ENCODE data around the gene DCC.
A peak's percentile ranks its signal among the peaks of the same experiment; 100 is the strongest.

DCC gene

DNA sequence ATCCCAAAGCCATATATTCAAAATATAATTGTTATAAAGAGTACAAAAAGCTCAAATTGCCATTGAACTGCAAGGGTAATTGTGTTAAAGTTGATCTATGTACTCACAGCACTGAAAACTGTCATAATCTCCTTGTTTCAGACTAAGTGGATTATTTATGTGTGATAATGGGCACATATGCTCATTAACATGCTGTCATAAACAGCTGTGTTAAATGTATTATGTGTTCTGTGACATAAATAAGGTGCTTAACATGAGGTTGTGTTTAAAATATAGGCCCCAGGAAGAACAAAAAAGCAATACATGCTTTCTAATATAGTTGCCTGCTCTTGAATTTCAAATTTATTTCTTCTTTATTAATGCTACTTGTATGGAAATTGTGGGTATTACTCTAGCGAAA, 409.5 kb downstream of the DCC start:
- no peaks in the 10 kb centered on the region for H3K27me3 ChIP-seq (replicated peaks; ENCODE audit: control insufficient read depth, insufficient read depth, low read length)
- no peak for DNase-seq (ENCODE audit: low read depth)
- no peaks in the 10 kb centered on the region for H3K9me3 ChIP-seq (ENCODE audit: control insufficient read depth, low read length)
- H3K36me3 ChIP-seq (ENCODE audit: control insufficient read depth, insufficient read depth, low read length, severe bottlenecking) = no peaks in the 10 kb centered on the region
- no peak overlapping the region for H3K4me3 ChIP-seq (ENCODE audit: low read length)
- H3K4me1 ChIP-seq (ENCODE audit: control insufficient read depth, insufficient read depth, low read length) = no peaks in the 10 kb centered on the region
- no peak overlapping the region for H3K9ac ChIP-seq (ENCODE audit: low read length)

DNA sequence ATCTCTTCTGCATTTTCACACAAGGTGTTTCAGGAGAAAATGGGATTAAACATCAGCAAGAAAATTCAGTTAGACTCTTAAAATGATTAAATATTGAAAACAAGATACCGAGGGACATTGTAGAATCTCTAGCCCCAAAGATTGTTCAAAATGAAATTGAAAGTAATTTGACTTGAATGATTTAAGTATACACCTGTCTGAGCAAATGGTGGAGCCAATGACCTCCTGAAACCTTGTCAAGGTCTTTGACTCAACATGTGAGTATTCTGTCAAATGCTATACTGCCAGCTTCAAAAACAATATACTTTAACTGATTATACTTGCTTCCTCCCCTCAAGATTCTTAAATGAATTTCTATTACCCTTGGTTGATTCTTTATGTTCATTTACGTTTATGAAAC, 411.0 kb downstream of the DCC start:
- Histone ChIP-seq H3K27me3 (replicated peaks; ENCODE audit: control insufficient read depth, insufficient read depth, low read length) (no peaks in the 10 kb centered on the region), H3K9me3 (ENCODE audit: control insufficient read depth, low read length) (no peaks in the 10 kb centered on the region), H3K4me3 (ENCODE audit: low read length) (no peak overlapping the region), H3K4me1 (ENCODE audit: control insufficient read depth, insufficient read depth, low read length) (no peaks in the 10 kb centered on the region), H3K36me3 (ENCODE audit: control insufficient read depth, insufficient read depth, low read length, severe bottlenecking) (no peaks in the 10 kb centered on the region), H3K9ac (ENCODE audit: low read length) (no peak overlapping the region)
- DNase-seq (ENCODE audit: low read depth) = no peak

DNA sequence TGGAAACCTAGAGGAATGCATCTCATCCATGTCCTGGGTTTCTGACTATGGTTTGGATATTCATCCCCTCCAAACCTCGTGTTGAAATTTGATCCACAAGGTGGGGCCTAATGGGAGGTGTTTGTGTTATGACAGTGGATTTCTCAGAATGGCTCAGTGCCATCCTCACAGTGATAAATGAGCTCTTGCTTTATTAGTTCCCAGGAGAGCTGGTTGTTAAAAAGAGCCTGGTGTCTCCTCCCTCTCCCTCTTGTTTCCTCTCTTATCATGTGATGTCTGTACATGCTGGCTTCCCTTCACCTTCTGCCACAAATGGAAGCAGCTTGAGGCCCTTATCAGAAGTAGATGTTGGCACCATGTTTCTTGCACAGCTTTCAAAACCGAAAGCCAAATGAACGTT, 424.3 kb downstream of the DCC start:
- DNase-seq (ENCODE audit: low read depth) = no peak
- H3K36me3 ChIP-seq (ENCODE audit: control insufficient read depth, insufficient read depth, low read length, severe bottlenecking) = no peaks in the 10 kb centered on the region
- H3K9me3 ChIP-seq (ENCODE audit: control insufficient read depth, low read length) = no peaks in the 10 kb centered on the region
- no peaks in the 10 kb centered on the region for H3K27me3 ChIP-seq (replicated peaks; ENCODE audit: control insufficient read depth, insufficient read depth, low read length)
- H3K4me1 ChIP-seq (ENCODE audit: control insufficient read depth, insufficient read depth, low read length) = no peaks in the 10 kb centered on the region
- no peak overlapping the region for H3K4me3 ChIP-seq (ENCODE audit: low read length)
- H3K9ac ChIP-seq (ENCODE audit: low read length) = no peak overlapping the region

DNA sequence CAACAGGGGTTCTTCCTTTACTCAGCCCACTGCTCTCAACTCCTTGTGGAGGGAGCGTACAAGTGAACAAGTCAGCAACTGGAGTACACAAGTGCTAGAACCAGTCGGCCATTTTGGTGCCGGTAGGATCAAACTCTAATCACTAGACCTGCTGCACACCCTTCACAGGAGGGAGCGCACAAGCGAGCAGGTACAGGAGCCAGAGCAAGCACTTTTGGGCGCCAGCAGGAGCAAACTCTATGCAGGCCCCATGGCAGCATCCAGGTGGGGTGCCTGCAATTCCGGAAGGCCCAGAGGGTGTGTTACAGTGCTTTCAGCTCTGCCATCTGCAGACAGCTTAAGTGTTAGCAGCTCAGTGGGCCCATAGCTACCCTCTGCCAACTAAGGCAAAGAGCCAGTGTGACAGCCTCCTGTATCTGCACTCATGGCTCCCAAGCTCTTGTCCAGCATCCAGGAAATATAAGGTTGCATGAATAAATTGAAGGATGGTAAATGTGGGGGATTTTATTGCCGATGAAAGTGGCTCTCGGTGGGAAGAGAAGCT, 426.1 kb downstream of the DCC start:
- Histone ChIP-seq H3K9me3 (ENCODE audit: control insufficient read depth, low read length) (no peaks in the 10 kb centered on the region), H3K27me3 (replicated peaks; ENCODE audit: control insufficient read depth, insufficient read depth, low read length) (no peaks in the 10 kb centered on the region), H3K4me1 (ENCODE audit: control insufficient read depth, insufficient read depth, low read length) (no peaks in the 10 kb centered on the region), H3K9ac (ENCODE audit: low read length) (no peak overlapping the region), H3K36me3 (ENCODE audit: control insufficient read depth, insufficient read depth, low read length, severe bottlenecking) (no peaks in the 10 kb centered on the region), H3K4me3 (ENCODE audit: low read length) (no peak overlapping the region)
- DNase-seq (ENCODE audit: low read depth) = no peak

DNA sequence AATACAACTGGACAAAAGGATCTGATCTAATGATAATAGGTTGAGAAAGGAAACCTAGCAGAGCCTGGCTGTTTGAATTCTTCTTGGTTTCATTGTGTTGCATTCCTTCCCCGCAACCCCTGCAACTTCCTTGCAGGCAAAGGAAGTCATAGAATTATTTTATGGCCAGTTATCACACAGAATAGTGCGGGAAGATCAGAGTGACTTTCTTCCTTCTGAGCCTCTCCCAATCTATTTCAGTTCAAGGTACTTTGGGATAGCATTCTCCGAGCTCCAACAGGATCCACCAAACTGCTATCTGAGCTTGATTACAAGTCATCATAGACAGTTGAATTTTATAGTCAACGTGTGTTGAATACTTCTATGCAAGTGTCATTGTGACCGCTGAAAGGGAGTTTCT, 441.1 kb downstream of the DCC start:
- Histone ChIP-seq H3K9ac (ENCODE audit: low read length) (no peak overlapping the region), H3K4me1 (ENCODE audit: control insufficient read depth, insufficient read depth, low read length) (no peaks in the 10 kb centered on the region), H3K36me3 (ENCODE audit: control insufficient read depth, insufficient read depth, low read length, severe bottlenecking) (no peaks in the 10 kb centered on the region), H3K4me3 (ENCODE audit: low read length) (no peak overlapping the region), H3K9me3 (ENCODE audit: control insufficient read depth, low read length) (no peaks in the 10 kb centered on the region), H3K27me3 (replicated peaks; ENCODE audit: control insufficient read depth, insufficient read depth, low read length) (no peaks in the 10 kb centered on the region)
- DNase-seq (ENCODE audit: low read depth) = no peak

DNA sequence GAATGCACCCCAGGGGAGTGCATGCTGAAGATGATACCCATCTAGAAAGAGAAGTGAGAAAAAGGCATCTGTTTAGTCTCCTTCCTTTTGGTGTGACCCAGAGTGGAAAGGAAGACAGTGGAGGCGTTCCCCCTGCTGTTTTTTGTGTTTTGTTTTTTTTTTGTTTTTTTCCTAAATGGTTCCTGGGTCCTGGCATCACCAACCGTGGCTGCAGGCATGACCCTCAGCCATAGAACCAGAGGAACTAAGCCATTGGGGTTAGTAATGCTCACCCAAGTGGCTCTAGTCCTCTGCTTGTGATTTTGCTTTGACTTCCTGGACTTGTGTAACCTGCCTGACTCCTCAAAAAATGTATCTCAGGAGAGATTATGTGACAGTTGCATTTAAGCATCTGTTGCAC, 451.3 kb downstream of the DCC start:
- no peak for DNase-seq (ENCODE audit: low read depth)
- H3K36me3 ChIP-seq (ENCODE audit: control insufficient read depth, insufficient read depth, low read length, severe bottlenecking) = no peaks in the 10 kb centered on the region
- peaks cover 36% of the 10 kb centered on the region for H3K9me3 ChIP-seq (ENCODE audit: control insufficient read depth, low read length)
- H3K27me3 ChIP-seq (replicated peaks; ENCODE audit: control insufficient read depth, insufficient read depth, low read length) = no peaks in the 10 kb centered on the region
- no peaks in the 10 kb centered on the region for H3K4me1 ChIP-seq (ENCODE audit: control insufficient read depth, insufficient read depth, low read length)
- H3K4me3 ChIP-seq (ENCODE audit: low read length) = no peak overlapping the region
- H3K9ac ChIP-seq (ENCODE audit: low read length) = no peak overlapping the region

DNA sequence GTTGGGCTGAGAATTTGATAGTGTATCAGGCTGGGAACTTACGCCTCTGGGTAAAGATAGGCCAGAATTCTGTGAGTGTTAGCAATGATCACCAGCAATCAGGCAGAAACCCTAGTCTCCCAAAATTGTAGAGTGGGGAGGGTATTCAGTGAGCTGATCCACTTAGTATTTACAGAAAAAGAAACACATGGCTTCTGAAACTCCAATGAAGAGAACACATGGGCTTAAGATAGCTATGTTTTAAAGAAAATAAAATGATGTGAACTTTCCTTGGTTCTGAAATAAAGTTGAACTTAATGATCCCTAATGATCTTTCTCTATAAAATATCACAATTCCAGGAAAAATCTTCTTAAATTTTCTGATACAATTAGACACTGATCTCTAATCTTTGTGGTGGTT, 472.8 kb downstream of the DCC start:
- no peaks in the 10 kb centered on the region for H3K27me3 ChIP-seq (replicated peaks; ENCODE audit: control insufficient read depth, insufficient read depth, low read length)
- no peak for DNase-seq (ENCODE audit: low read depth)
- no peaks in the 10 kb centered on the region for H3K9me3 ChIP-seq (ENCODE audit: control insufficient read depth, low read length)
- H3K9ac ChIP-seq (ENCODE audit: low read length) = no peak overlapping the region
- H3K4me1 ChIP-seq (ENCODE audit: control insufficient read depth, insufficient read depth, low read length) = no peaks in the 10 kb centered on the region
- no peak overlapping the region for H3K4me3 ChIP-seq (ENCODE audit: low read length)
- H3K36me3 ChIP-seq (ENCODE audit: control insufficient read depth, insufficient read depth, low read length, severe bottlenecking) = no peaks in the 10 kb centered on the region

DNA sequence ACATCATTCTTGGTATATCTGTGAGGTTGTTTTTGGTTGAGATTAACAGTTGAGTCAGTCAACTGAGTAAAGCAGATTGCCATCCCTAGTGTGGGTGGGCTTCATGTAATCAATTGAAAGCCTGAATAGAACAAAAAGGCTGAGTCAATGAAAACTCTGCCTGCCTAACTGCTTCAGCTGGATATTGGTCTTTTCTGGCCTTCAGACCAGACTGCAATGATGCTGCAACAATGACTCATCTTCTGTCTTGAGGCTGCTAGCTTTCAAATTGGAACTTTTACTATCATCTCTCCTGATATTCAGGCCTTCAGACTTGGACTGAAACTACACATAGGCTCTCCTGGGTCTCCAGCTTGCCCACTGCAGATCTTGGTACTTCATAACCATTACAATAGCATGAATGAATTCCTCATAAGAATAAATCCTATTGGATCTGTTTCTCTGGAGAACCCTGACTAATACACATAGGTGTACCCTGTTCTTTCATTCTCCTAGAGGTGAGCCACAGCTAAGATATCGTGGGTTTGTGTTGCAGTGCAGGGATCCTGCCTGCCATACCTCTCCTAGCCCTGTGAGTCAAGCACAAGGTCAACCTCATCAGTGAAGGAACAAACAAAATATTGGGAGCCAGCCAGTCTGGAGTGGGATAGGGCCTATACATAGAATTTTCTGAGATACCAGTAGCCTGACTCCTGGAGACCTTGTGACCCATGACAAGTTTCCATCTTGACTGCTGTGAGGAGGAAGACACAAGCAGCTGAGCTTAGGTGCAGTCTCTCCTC, 473.8 kb downstream of the DCC start:
- peak; percentile 22 for DNase-seq (ENCODE audit: low read depth)
- Histone ChIP-seq H3K4me1 (ENCODE audit: control insufficient read depth, insufficient read depth, low read length) (no peaks in the 10 kb centered on the region), H3K36me3 (ENCODE audit: control insufficient read depth, insufficient read depth, low read length, severe bottlenecking) (no peaks in the 10 kb centered on the region), H3K4me3 (ENCODE audit: low read length) (no peak overlapping the region), H3K27me3 (replicated peaks; ENCODE audit: control insufficient read depth, insufficient read depth, low read length) (no peaks in the 10 kb centered on the region), H3K9me3 (ENCODE audit: control insufficient read depth, low read length) (no peaks in the 10 kb centered on the region), H3K9ac (ENCODE audit: low read length) (no peak overlapping the region)

DNA sequence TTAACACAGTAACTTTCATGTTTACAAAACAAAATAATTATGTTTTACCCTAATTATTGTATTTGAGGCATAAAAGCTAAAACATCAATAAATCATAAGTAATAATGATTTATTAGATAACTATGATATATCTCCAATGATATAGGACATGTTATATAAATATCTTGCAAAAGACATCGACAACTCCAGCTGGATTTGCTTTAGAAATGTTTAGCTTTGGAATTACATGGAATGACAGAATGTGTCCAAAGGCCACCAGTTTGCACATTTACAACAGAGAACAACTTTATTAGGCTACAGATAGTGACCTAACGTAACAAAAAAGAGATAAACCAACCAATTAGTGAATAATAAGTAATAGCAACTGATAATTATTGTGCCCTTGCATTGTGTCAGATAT, 475.7 kb downstream of the DCC start:
- Histone ChIP-seq H3K4me3 (ENCODE audit: low read length) (no peak overlapping the region), H3K4me1 (ENCODE audit: control insufficient read depth, insufficient read depth, low read length) (no peaks in the 10 kb centered on the region), H3K9ac (ENCODE audit: low read length) (no peak overlapping the region), H3K36me3 (ENCODE audit: control insufficient read depth, insufficient read depth, low read length, severe bottlenecking) (no peaks in the 10 kb centered on the region), H3K27me3 (replicated peaks; ENCODE audit: control insufficient read depth, insufficient read depth, low read length) (no peaks in the 10 kb centered on the region), H3K9me3 (ENCODE audit: control insufficient read depth, low read length) (no peaks in the 10 kb centered on the region)
- DNase-seq (ENCODE audit: low read depth) = no peak

DNA sequence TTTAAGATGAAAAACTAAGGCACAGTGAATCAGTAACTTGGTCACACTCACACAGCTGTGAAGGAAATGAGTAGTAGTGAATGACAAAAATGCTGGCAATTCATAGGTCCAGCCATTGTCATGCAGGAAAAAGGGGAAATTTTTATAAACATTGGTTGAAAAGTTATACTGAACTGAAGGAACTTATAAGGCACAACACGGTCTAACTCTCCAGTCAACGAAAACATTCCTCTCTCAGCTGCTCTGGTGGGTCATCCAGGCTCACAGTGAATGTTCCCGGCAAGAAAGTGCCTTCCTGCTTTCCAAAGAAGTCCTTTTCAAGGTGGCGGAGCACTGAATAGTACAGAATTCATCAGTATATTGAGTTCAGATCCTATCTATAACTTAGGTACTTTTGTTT, 476.1 kb downstream of the DCC start:
- no peak overlapping the region for H3K9ac ChIP-seq (ENCODE audit: low read length)
- no peak for DNase-seq (ENCODE audit: low read depth)
- no peak overlapping the region for H3K4me3 ChIP-seq (ENCODE audit: low read length)
- no peaks in the 10 kb centered on the region for H3K4me1 ChIP-seq (ENCODE audit: control insufficient read depth, insufficient read depth, low read length)
- H3K27me3 ChIP-seq (replicated peaks; ENCODE audit: control insufficient read depth, insufficient read depth, low read length) = no peaks in the 10 kb centered on the region
- no peaks in the 10 kb centered on the region for H3K9me3 ChIP-seq (ENCODE audit: control insufficient read depth, low read length)
- H3K36me3 ChIP-seq (ENCODE audit: control insufficient read depth, insufficient read depth, low read length, severe bottlenecking) = no peaks in the 10 kb centered on the region

DNA sequence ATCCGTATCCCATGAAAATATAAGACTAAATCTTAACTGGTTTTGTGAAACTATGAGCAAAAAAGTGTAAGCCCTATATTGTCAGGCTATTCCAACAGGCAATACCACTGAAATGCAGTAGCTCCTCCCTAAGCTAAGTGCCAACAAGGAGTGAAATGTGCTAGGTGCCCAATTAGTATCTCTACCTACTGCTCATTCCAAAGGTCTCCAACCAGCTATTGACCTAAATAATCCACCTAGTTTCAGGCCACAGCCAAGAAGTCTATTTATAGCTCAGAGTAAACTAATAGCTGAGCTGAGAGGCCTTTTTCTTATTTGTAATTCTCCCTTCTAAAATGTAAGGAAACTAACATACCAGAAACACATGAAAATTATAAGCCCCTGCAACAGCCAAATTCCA, 482.2 kb downstream of the DCC start:
- no peaks in the 10 kb centered on the region for H3K27me3 ChIP-seq (replicated peaks; ENCODE audit: control insufficient read depth, insufficient read depth, low read length)
- H3K36me3 ChIP-seq (ENCODE audit: control insufficient read depth, insufficient read depth, low read length, severe bottlenecking) = no peaks in the 10 kb centered on the region
- H3K9ac ChIP-seq (ENCODE audit: low read length) = no peak overlapping the region
- no peak overlapping the region for H3K4me3 ChIP-seq (ENCODE audit: low read length)
- no peaks in the 10 kb centered on the region for H3K4me1 ChIP-seq (ENCODE audit: control insufficient read depth, insufficient read depth, low read length)
- no peak for DNase-seq (ENCODE audit: low read depth)
- H3K9me3 ChIP-seq (ENCODE audit: control insufficient read depth, low read length) = no peaks in the 10 kb centered on the region

DNA sequence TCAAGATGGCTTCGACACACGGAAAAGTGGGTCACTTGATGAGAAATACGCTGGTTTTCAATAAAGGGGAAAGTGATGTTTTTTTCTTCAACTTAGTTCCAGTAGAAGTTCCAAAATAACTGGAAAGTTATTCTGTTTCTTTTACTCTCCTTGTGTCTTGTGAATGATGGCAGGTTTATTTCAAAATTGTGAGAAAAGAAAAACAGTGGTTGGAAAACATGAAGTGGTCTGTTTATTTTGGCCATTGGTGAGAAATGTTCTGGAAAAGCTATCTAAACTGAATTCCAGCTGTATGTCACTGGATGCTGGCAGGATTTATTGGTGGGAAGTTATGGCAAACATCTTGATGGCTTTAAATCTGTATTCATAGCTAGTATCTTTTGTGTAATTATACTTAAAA, 484.1 kb downstream of the DCC start:
- Histone ChIP-seq H3K4me3 (ENCODE audit: low read length) (no peak overlapping the region), H3K27me3 (replicated peaks; ENCODE audit: control insufficient read depth, insufficient read depth, low read length) (no peaks in the 10 kb centered on the region), H3K9ac (ENCODE audit: low read length) (no peak overlapping the region), H3K9me3 (ENCODE audit: control insufficient read depth, low read length) (no peaks in the 10 kb centered on the region), H3K4me1 (ENCODE audit: control insufficient read depth, insufficient read depth, low read length) (no peaks in the 10 kb centered on the region), H3K36me3 (ENCODE audit: control insufficient read depth, insufficient read depth, low read length, severe bottlenecking) (no peaks in the 10 kb centered on the region)
- DNase-seq (ENCODE audit: low read depth) = peak; percentile 19

All from adipocyte (in vitro differentiated cells).